ENCODE measurements around the gene CD8B.
"Not testable (repeated sequence)": the region's sequence is repeated elsewhere in the genome, so short reads cannot be mapped to it uniquely, and the experiment has no call there.

DNA sequence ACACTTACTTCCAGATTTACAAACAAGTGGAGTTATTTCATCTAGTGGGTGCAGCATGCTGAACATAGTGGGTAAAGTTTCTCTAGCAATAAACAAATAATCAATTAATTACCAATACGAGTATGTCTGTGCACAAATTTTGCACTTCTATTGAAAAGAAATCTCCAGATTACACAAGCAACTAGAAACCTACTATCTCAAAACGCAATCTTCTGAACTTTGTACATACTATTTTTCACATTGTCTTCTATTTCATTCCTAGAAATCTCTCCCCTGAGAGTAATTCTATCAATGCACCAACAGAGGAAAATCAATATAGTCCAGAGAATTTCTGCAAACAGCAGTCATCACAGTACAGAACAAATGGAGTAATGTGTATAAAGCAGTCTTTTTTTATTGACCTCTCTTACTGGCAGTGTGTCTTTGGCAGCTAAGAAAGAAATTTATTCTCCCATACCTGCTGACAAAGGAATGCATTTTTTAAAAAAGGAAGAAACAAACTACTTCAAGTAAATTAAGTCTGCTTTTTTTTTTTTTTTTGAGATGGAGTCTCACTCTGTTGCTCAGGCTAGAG is 7.3 kb upstream of the CD8B start:
- TF ChIP-seq, protein P1, sequence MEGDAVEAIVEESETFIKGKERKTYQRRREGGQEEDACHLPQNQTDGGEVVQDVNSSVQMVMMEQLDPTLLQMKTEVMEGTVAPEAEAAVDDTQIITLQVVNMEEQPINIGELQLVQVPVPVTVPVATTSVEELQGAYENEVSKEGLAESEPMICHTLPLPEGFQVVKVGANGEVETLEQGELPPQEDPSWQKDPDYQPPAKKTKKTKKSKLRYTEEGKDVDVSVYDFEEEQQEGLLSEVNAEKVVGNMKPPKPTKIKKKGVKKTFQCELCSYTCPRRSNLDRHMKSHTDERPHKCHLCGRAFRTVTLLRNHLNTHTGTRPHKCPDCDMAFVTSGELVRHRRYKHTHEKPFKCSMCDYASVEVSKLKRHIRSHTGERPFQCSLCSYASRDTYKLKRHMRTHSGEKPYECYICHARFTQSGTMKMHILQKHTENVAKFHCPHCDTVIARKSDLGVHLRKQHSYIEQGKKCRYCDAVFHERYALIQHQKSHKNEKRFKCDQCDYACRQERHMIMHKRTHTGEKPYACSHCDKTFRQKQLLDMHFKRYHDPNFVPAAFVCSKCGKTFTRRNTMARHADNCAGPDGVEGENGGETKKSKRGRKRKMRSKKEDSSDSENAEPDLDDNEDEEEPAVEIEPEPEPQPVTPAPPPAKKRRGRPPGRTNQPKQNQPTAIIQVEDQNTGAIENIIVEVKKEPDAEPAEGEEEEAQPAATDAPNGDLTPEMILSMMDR (conservative IDR thresholded peaks at IDR 0.05; ENCODE audit: low read depth, low read length), result not testable (repeated sequence)
- not testable (repeated sequence) for TF ChIP-seq EZH2phosphoT487 (IDR thresholded peaks at IDR 0.05; ENCODE audit: borderline replicate concordance, low read length)
